Liver (tissue), 9 donors: ENCODE results near the gene EEFSEC. TPM values are rescaled to one million over a fixed set of nuclear protein-coding genes. Genes with fewer than 3 reads are reported as not detected.

Experiments
- DNase-seq: peaks from one replicate; pipeline ENCODE4 v3.0.0-alpha.2; 2017; ENCODE audit warnings: low spot score
- H3K27ac ChIP-seq, 2 donors: one replicate each; pipeline ENCODE4 v1.7.0; 2013; ENCODE audit warnings: inconsistent platforms in 2 of 2, low read length in 2 of 2, control low read depth in 1 of 2, low read depth in 1 of 2, mild to moderate bottlenecking in 1 of 2
- H3K27me3 ChIP-seq, 4 donors: one replicate each; pipeline versions ENCODE4 v1.6.1 to v1.7.0; 2013; ENCODE audit warnings: low read length in 3 of 4, inconsistent platforms in 1 of 4, mild to moderate bottlenecking in 1 of 4, moderate library complexity in 1 of 4; ENCODE audit not compliant: control insufficient read depth in 4 of 4, insufficient read depth in 4 of 4
- H3K36me3 ChIP-seq, 4 donors: one replicate each; pipeline versions ENCODE4 v1.6.1 to v1.7.0; 2013; ENCODE audit warnings: low read length in 3 of 4, mild to moderate bottlenecking in 3 of 4, low read depth in 1 of 4, moderate library complexity in 1 of 4; ENCODE audit not compliant: control insufficient read depth in 4 of 4, insufficient read depth in 3 of 4
- H3K4me1 ChIP-seq, 4 donors: one replicate each; pipeline versions ENCODE4 v1.6.1 to v1.7.0; 2013; ENCODE audit warnings: low read length in 3 of 4, mild to moderate bottlenecking in 3 of 4, moderate library complexity in 1 of 4; ENCODE audit not compliant: control insufficient read depth in 4 of 4, insufficient read depth in 4 of 4
- H3K4me3 ChIP-seq, 3 donors: one replicate each; pipeline versions ENCODE4 v1.6.1 to v1.7.0; 2013; ENCODE audit warnings: low read length in 3 of 3, control low read depth in 1 of 3, low read depth in 1 of 3, mild to moderate bottlenecking in 1 of 3
- H3K9ac ChIP-seq, 2 donors: one replicate each; pipeline ENCODE4 v1.7.0; 2013; ENCODE audit warnings: low read length in 2 of 2, mild to moderate bottlenecking in 2 of 2, moderate library complexity in 2 of 2, control low read depth in 1 of 2, low read depth in 1 of 2
- H3K9me3 ChIP-seq, 4 donors: one replicate each; pipeline versions ENCODE4 v1.6.1 to v1.7.0; 2013; ENCODE audit warnings: low read length in 3 of 4; ENCODE audit not compliant: control insufficient read depth in 4 of 4
- EGR1 ChIP-seq, 2 donors: IDR thresholded peaks; 2 replicates each; pipeline ENCODE4 v1.6.1; 2016 to 2018; ENCODE audit warnings: antibody characterized with exemption in 2 of 2, low read depth in 2 of 2
- FOXA1 ChIP-seq: IDR thresholded peaks from 2 replicates; pipeline ENCODE4 v1.6.1; 2016; ENCODE audit warnings: antibody characterized with exemption
- FOXA2 ChIP-seq: IDR thresholded peaks from 2 replicates; pipeline ENCODE4 v1.6.1; 2016; ENCODE audit warnings: antibody characterized with exemption
- HNF4A ChIP-seq, 2 donors: conservative IDR thresholded peaks; 2 replicates each; pipeline ENCODE4 v1.6.1; 2016; ENCODE audit warnings: antibody characterized with exemption in 2 of 2, mild to moderate bottlenecking in 2 of 2
- NR2F2 ChIP-seq: IDR thresholded peaks from 2 replicates; pipeline ENCODE4 v1.6.1; 2016; ENCODE audit warnings: antibody characterized with exemption
- REST ChIP-seq: IDR thresholded peaks from 2 replicates; pipeline ENCODE4 v1.6.1; 2016; ENCODE audit warnings: antibody characterized with exemption, mild to moderate bottlenecking
- RXRA ChIP-seq, 2 donors: IDR thresholded peaks; 2 replicates each; pipeline ENCODE4 v1.6.1; 2017 to 2018; ENCODE audit warnings: antibody characterized with exemption in 2 of 2, mild to moderate bottlenecking in 1 of 2
- TAF1 ChIP-seq: conservative IDR thresholded peaks from 2 replicates; pipeline ENCODE4 v1.6.1; 2016; ENCODE audit warnings: antibody characterized with exemption, mild to moderate bottlenecking
- ZBTB33 ChIP-seq: IDR thresholded peaks from 2 replicates; pipeline ENCODE4 v1.6.1; 2016; ENCODE audit warnings: antibody characterized with exemption
- WGBS: extraction: QIAGEN DNeasy Blood & Tissue Kit; methylation state at CpG from one replicate; pipeline ENCODE4 v1.1.7; 2013; 5-methylcytosine and 5-hydroxymethylcytosine counted together
- polyA plus RNA-seq, 2 donors: library from polyadenylated mRNA; stranded (reverse) in 1 of 2; unstranded in 1 of 2; fragments of 200-250 nt in 1 of 2; fragments of >200 nt in 1 of 2; fragmentation: Nextera tagmentation in 1 of 2; extraction: Ambion mirVana in 1 of 2; gene quantifications; one replicate each; pipeline versions ENCODE4 v1.2.1 to v1.2.3, GENCODE V29; 2013 to 2015
- total RNA-seq, 2 donors: library from RNA; depleted of rRNA; stranded (reverse); fragments of >200 nt; gene quantifications; one replicate each; pipeline ENCODE4 v1.2.3, GENCODE V29; 2014
- donor health status: healthy.
- donor health status: healthy.
- donor health status: healthy.
- donor health status: healthy.
- donor health status: healthy.

The EEFSEC gene
- total and polyA plus RNA-seq, 4 donors: 8.4 to 13.1 (median 10.7) TPM

GRCh38 chr3:128427872-128428822, 274.9 kb downstream of the EEFSEC start:
- TF ChIP-seq FOXA2: no peak
- TF ChIP-seq EGR1 (IDR thresholded peaks at IDR 0.05; ENCODE audit: low read depth in 2 of 2): no peak
- TF ChIP-seq FOXA1: no peak
- peaks cover 4 to 14% (median 7%) of the 10 kb centered on the region in 4 donors for H3K4me1 ChIP-seq
- no peak overlapping the region for H3K27ac ChIP-seq
- no peaks in the 10 kb centered on the region for H3K9me3 ChIP-seq
- H3K9ac ChIP-seq: no peak overlapping the region
- H3K27me3 ChIP-seq: peaks cover 0 to 6% (median under 1%) of the 10 kb centered on the region in 4 donors
- WGBS: 94% methylated on average over 19 of the region's 19 CpGs
- H3K4me3 ChIP-seq: no peak overlapping the region
- no peaks in the 10 kb centered on the region for H3K36me3 ChIP-seq
- no peak for DNase-seq

- TF ChIP-seq NR2F2 (no peak), FOXA2 (no peak), TAF1 (no peak)
- no peak overlapping the region for H3K4me3 ChIP-seq
- no peak overlapping the region for H3K9ac ChIP-seq
- H3K36me3 ChIP-seq: no peaks in the 10 kb centered on the region
- 94% methylated on average over 15 of the region's 15 CpGs for WGBS
- H3K27ac ChIP-seq: no peak overlapping the region
- peaks cover 4 to 17% (median 7%) of the 10 kb centered on the region in 4 donors for H3K4me1 ChIP-seq
- no peaks in the 10 kb centered on the region for H3K9me3 ChIP-seq
- no peak for DNase-seq
- peaks cover 0 to 11% (median 3%) of the 10 kb centered on the region in 4 donors for H3K27me3 ChIP-seq
Measured at GRCh38 chr3:128429275-128429674, 276.0 kb downstream of the EEFSEC start.

- no peak overlapping the region for H3K27ac ChIP-seq
- TF ChIP-seq NR2F2 (no peak), RXRA (IDR thresholded peaks at IDR 0.05) (no peak), REST (no peak), HNF4A (conservative IDR thresholded peaks at IDR 0.05) (no peak), TAF1 (no peak), ZBTB33 (no peak)
- H3K27me3 ChIP-seq: peaks cover 0 to 11% (median 3%) of the 10 kb centered on the region in 4 donors
- H3K9ac ChIP-seq: no peak overlapping the region
- 94% methylated on average over 8 of the region's 8 CpGs for WGBS
- no peak overlapping the region for H3K4me3 ChIP-seq
- H3K36me3 ChIP-seq: no peaks in the 10 kb centered on the region
- H3K9me3 ChIP-seq: no peaks in the 10 kb centered on the region
- no peak for DNase-seq
- H3K4me1 ChIP-seq: peaks cover 4 to 17% (median 7%) of the 10 kb centered on the region in 4 donors
Measured at GRCh38 chr3:128429751-128430150, 276.5 kb downstream of the EEFSEC start.
